Measurements from ENCODE around the gene TSN. TPM values are rescaled to one million over a fixed set of nuclear protein-coding genes. Genes with fewer than 3 reads are reported as not detected.
"Not testable (repeated sequence)": the region's sequence is repeated elsewhere in the genome, so short reads cannot be mapped to it uniquely, and the experiment has no call there.

TSN gene
- total RNA-seq, 4 donors from 2014 or later = 54.3 to 93.8 (median 82.1) TPM

DNA sequence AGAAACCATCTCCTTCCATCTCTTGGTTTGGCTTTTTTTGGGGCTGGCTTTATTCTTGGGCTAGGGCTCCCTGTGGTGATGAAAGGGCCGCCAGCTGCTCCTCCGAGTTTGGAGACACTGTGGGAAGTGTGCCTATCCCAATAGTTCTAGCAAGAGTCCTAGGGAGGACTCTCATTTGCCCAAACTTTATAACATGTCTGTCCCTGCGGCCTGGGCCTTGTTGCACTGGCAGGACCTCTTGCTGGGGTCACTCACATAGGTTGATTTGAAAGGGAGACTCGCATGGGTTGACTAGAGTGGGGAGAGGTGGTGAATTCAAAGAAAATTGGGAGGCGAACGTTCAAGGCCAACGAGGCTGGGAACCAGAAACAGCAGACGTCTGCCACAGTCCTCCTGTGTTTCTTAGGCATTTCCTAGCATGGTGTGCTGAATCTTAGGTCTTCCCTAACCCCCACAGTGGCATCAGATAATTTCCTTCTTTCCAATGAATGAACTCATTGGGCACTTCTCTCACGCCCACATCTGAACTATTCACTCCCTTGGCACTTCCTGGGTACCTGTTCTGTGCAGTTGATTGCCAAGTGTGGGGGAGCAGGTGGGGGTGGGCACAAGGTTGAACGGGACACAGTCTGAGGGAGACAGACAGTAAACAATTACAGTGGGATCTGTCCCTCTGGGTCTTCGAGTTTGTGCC, 45.5 kb upstream of the TSN start:
- Histone ChIP-seq H3K27me3 (no peaks in the 10 kb centered on the region), H3K27ac (no peak overlapping the region), H3K4me3 (no peak overlapping the region), H3K4me1 (no peaks in the 10 kb centered on the region), H3K36me3 (no peaks in the 10 kb centered on the region), H3K9me3 (no peaks in the 10 kb centered on the region)
- no peak for TF ChIP-seq POLR2A (IDR thresholded peaks at IDR 0.05)
- TF ChIP-seq, protein P1, sequence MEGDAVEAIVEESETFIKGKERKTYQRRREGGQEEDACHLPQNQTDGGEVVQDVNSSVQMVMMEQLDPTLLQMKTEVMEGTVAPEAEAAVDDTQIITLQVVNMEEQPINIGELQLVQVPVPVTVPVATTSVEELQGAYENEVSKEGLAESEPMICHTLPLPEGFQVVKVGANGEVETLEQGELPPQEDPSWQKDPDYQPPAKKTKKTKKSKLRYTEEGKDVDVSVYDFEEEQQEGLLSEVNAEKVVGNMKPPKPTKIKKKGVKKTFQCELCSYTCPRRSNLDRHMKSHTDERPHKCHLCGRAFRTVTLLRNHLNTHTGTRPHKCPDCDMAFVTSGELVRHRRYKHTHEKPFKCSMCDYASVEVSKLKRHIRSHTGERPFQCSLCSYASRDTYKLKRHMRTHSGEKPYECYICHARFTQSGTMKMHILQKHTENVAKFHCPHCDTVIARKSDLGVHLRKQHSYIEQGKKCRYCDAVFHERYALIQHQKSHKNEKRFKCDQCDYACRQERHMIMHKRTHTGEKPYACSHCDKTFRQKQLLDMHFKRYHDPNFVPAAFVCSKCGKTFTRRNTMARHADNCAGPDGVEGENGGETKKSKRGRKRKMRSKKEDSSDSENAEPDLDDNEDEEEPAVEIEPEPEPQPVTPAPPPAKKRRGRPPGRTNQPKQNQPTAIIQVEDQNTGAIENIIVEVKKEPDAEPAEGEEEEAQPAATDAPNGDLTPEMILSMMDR (IDR thresholded peaks at IDR 0.05) = no peak
- intact Hi-C loops (cut with DNase I; ENCODE audit: low total_unique reads) = no loop called here
- no peak for DNase-seq

- no peak for DNase-seq
- Histone ChIP-seq H3K4me1 (no peaks in the 10 kb centered on the region), H3K9me3 (no peaks in the 10 kb centered on the region), H3K36me3 (no peaks in the 10 kb centered on the region), H3K27me3 (no peaks in the 10 kb centered on the region), H3K4me3 (no peak overlapping the region), H3K27ac (no peak overlapping the region)
- intact Hi-C loops (cut with DNase I; ENCODE audit: low total_unique reads) = no loop called here
- TF ChIP-seq, protein P1 (IDR thresholded peaks at IDR 0.05) = no peak
- no peak for TF ChIP-seq POLR2A (IDR thresholded peaks at IDR 0.05)
Observed at GRCh38 chr2:121710470-121711170, 44.8 kb upstream of the TSN start.

- H3K9me3 ChIP-seq = not testable (repeated sequence)
Observed at GRCh38 chr2:121711481-121711880, 44.0 kb upstream of the TSN start.

DNA sequence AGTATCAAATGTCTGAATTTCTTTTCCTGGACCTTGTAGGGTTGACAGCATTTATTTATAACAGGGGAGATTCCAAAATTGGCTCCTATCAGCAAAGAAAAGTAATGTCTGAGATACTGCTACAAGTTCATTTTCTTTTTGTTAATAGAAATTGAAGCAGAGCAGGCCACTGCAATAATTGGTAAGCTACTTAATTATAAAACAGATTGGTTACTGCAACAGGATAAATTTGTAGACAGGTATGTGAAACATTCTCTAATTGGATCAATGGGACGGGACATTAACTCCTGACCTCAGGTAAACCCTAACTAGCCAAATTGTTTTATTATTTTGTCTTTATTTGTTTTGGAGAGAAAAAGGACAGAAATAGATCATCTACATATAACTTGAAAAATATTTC, 39.3 kb upstream of the TSN start:
- no peak overlapping the region for H3K4me3 ChIP-seq
- DNase-seq = no peak
- H3K4me1 ChIP-seq = no peaks in the 10 kb centered on the region
- H3K27me3 ChIP-seq = no peaks in the 10 kb centered on the region
- no peaks in the 10 kb centered on the region for H3K36me3 ChIP-seq
- no peaks in the 10 kb centered on the region for H3K9me3 ChIP-seq
- TF ChIP-seq, protein P1 (IDR thresholded peaks at IDR 0.05) = no peak
- TF ChIP-seq POLR2A (IDR thresholded peaks at IDR 0.05) = no peak
- intact Hi-C loops (cut with DNase I; ENCODE audit: low total_unique reads) = no loop called here
- H3K27ac ChIP-seq = no peak overlapping the region

More at GRCh38 chr2:121711481-121711880, 44.0 kb upstream of the TSN start:
- H3K27me3 ChIP-seq; H3K36me3 ChIP-seq; intact Hi-C loops (cut with DNase I; ENCODE audit: low total_unique reads); H3K4me3 ChIP-seq; DNase-seq; H3K4me1 ChIP-seq; H3K27ac ChIP-seq: not testable (repeated sequence)

DNA sequence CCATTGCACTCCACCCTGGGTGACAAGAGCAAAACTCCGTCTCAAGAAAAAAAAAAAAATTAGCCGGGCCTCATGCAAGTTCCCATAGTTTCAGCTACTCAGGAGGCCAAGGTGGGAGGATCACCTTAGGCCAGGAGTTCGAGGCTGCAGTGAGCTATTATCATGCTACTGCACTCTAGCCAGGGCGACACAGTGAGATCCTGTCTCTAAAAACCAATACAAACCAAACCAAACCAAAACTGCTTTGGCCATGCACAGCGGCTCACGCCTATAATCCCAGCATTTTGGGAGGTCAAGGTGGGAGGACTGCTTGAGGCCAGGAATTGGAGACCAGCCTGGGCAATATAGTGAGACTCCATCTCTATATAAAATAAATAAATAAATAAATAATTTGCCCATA, 37.9 kb upstream of the TSN start:
- intact Hi-C loops (cut with DNase I; ENCODE audit: low total_unique reads) = no loop called here
- H3K27me3 ChIP-seq = no peaks in the 10 kb centered on the region
- H3K27ac ChIP-seq = no peak overlapping the region
- no peaks in the 10 kb centered on the region for H3K4me1 ChIP-seq
- H3K9me3 ChIP-seq = no peaks in the 10 kb centered on the region
- no peak for DNase-seq
- no peak overlapping the region for H3K4me3 ChIP-seq
- no peaks in the 10 kb centered on the region for H3K36me3 ChIP-seq
- no peak for TF ChIP-seq POLR2A (IDR thresholded peaks at IDR 0.05)
- TF ChIP-seq, protein P1 (IDR thresholded peaks at IDR 0.05) = no peak

Data from uterus (tissue), 4 donors.